NCI-H2029 (cell line): Measurements from ENCODE around the gene CDC42EP5.
"Not testable (repeated sequence)": the region's sequence is repeated elsewhere in the genome, so short reads cannot be mapped to it uniquely, and the experiment has no call there.

Experiments
- DNase-seq: peaks from one replicate; lab custom pipeline; 2025; lab: John Stamatoyannopoulos, UW

Gene CDC42EP5

GRCh38 chr19:54489766-54490165 is 16.7 kb upstream of the CDC42EP5 start:
- no peak for DNase-seq

GRCh38 chr19:54489341-54489740 is 16.2 kb upstream of the CDC42EP5 start:
- no peak for DNase-seq

- no peak for DNase-seq
Measured at GRCh38 chr19:54485851-54486250, 12.8 kb upstream of the CDC42EP5 start.

- DNase-seq = no peak
Measured at GRCh38 chr19:54484451-54484850, 11.4 kb upstream of the CDC42EP5 start.

- no peak for DNase-seq
Measured at GRCh38 chr19:54482889-54483288, 9.8 kb upstream of the CDC42EP5 start.

- no peak for DNase-seq
Measured at GRCh38 chr19:54481326-54481930, 8.3 kb upstream of the CDC42EP5 start.

- DNase-seq = no peak
Measured at GRCh38 chr19:54480051-54480450, 7.0 kb upstream of the CDC42EP5 start.

- peak; percentile 19 for DNase-seq
Measured at GRCh38 chr19:54478677-54479266, 5.7 kb upstream of the CDC42EP5 start.

GRCh38 chr19:54477650-54478049 is 4.6 kb upstream of the CDC42EP5 start:
- no peak for DNase-seq

GRCh38 chr19:54475706-54476105 is 2.6 kb upstream of the CDC42EP5 start:
- no peak for DNase-seq

GRCh38 chr19:54473892-54474372 is 836 bp upstream of the CDC42EP5 start:
- DNase-seq = no peak

GRCh38 chr19:54470991-54471782 is 1.9 kb downstream of the CDC42EP5 start:
- no peak for DNase-seq

- DNase-seq = no peak
Measured at GRCh38 chr19:54470276-54470887, 2.7 kb downstream of the CDC42EP5 start.

GRCh38 chr19:54469496-54469934 is 3.6 kb downstream of the CDC42EP5 start:
- DNase-seq = no peak

GRCh38 chr19:54466110-54466480 is 7.0 kb downstream of the CDC42EP5 start:
- DNase-seq = not testable (repeated sequence)

- no peak for DNase-seq
Measured at GRCh38 chr19:54465426-54466109, 7.5 kb downstream of the CDC42EP5 start.

GRCh38 chr19:54464630-54465425 is 8.3 kb downstream of the CDC42EP5 start:
- peak; percentile 78 for DNase-seq

- peak; percentile 98 for DNase-seq
Measured at GRCh38 chr19:54464044-54464629, 9.0 kb downstream of the CDC42EP5 start.

GRCh38 chr19:54463531-54464043 is 9.5 kb downstream of the CDC42EP5 start, which contains the start of gene LENG9:
TSS of gene LENG9 (minus strand) at chr19:54463778. CDS start at chr19:54463526, 252 bp downstream.
- DNase-seq = peak; percentile 98
